ENCODE measurements around the gene PGBD4. TPM values are rescaled to one million over a fixed set of nuclear protein-coding genes. Genes with fewer than 3 reads are reported as not detected.

Gene PGBD4
- total and polyA plus RNA-seq, 2 of the 13 experiments (the other 11 are each of a cell fraction or from before 2014, with no cell fraction given) = 1.4 to 1.7 TPM

- TF ChIP-seq IKZF5 (CRISPR knock-in tag; IDR thresholded peaks at IDR 0.05) (peak; percentile 76), ZFP41 (CRISPR knock-in tag; IDR thresholded peaks at IDR 0.05; ENCODE audit: borderline replicate concordance) (no peak), ZFYVE20 (CRISPR knock-in tag; IDR thresholded peaks at IDR 0.05; ENCODE audit: borderline replicate concordance, low read depth) (no peak), ZNF660 (CRISPR knock-in tag; IDR thresholded peaks at IDR 0.05; ENCODE audit: borderline replicate concordance, low read depth) (no peak), THYN1 (CRISPR knock-in tag; IDR thresholded peaks at IDR 0.05; ENCODE audit: borderline replicate concordance, low read depth) (0 out of 2 replicates have a peak, but pooled peaks have one; percentile 30), MXD3 (CRISPR knock-in tag; IDR thresholded peaks at IDR 0.05) (no peak), ZBTB8A (CRISPR knock-in tag; IDR thresholded peaks at IDR 0.05; ENCODE audit: borderline replicate concordance, low read depth) (no peak), FOXP1 (IDR thresholded peaks at IDR 0.05) (no peak), FOXP1 (CRISPR knock-in tag; IDR thresholded peaks at IDR 0.05) (no peak), ZNF432 (CRISPR knock-in tag; IDR thresholded peaks at IDR 0.05; ENCODE audit: borderline replicate concordance) (no peak), ZNF232 (CRISPR knock-in tag; IDR thresholded peaks at IDR 0.05; ENCODE audit: borderline replicate concordance) (no peak; the same call in 1 of the 2 replicates), BRD4 (CRISPR knock-in tag; IDR thresholded peaks at IDR 0.05) (no peak), ZNF10 (CRISPR knock-in tag; IDR thresholded peaks at IDR 0.05; ENCODE audit: borderline replicate concordance, low read depth) (no peak), TCF12 (IDR thresholded peaks at IDR 0.05) (no peak), TCF12 (CRISPR knock-in tag; IDR thresholded peaks at IDR 0.05) (no peak), ZNF710 (CRISPR knock-in tag; IDR thresholded peaks at IDR 0.05; ENCODE audit: borderline replicate concordance) (no peak), RARA (CRISPR knock-in tag; IDR thresholded peaks at IDR 0.05) (no peak; the same call in 1 of the 2 replicates)
- TF ChIP-seq, protein P1, sequence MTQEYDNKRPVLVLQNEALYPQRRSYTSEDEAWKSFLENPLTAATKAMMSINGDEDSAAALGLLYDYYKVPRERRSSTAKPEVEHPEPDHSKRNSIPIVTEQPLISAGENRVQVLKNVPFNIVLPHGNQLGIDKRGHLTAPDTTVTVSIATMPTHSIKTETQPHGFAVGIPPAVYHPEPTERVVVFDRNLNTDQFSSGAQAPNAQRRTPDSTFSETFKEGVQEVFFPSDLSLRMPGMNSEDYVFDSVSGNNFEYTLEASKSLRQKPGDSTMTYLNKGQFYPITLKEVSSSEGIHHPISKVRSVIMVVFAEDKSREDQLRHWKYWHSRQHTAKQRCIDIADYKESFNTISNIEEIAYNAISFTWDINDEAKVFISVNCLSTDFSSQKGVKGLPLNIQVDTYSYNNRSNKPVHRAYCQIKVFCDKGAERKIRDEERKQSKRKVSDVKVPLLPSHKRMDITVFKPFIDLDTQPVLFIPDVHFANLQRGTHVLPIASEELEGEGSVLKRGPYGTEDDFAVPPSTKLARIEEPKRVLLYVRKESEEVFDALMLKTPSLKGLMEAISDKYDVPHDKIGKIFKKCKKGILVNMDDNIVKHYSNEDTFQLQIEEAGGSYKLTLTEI (CRISPR knock-in tag; conservative IDR thresholded peaks at IDR 0.05) = no peak
- TF ChIP-seq, protein P2, sequence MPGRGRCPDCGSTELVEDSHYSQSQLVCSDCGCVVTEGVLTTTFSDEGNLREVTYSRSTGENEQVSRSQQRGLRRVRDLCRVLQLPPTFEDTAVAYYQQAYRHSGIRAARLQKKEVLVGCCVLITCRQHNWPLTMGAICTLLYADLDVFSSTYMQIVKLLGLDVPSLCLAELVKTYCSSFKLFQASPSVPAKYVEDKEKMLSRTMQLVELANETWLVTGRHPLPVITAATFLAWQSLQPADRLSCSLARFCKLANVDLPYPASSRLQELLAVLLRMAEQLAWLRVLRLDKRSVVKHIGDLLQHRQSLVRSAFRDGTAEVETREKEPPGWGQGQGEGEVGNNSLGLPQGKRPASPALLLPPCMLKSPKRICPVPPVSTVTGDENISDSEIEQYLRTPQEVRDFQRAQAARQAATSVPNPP (CRISPR knock-in tag; IDR thresholded peaks at IDR 0.05) = peak; percentile 65; the same call in 1 of the 2 replicates
Measured at GRCh38 chr15:34101366-34102174, at the start of gene PGBD4, which contains the start of gene EMC7 (continued).

All from HepG2 (cell line).